Ishikawa (cell line): Measurements from ENCODE around the gene ABI3.

Experiments
- CEBPB ChIP-seq: IDR thresholded peaks from 2 replicates; pipeline ENCODE4 v1.6.1; 2012
- CREB1 ChIP-seq: IDR thresholded peaks from 2 replicates; pipeline ENCODE4 v1.6.1; 2012; ENCODE audit warnings: low read depth
- EGR1 ChIP-seq: IDR thresholded peaks from 2 replicates; pipeline ENCODE4 v1.6.1; 2012
- EP300 ChIP-seq: IDR thresholded peaks from 2 replicates; pipeline ENCODE4 v1.6.1; 2012; ENCODE audit warnings: borderline replicate concordance
- FOXM1 ChIP-seq: IDR thresholded peaks from 2 replicates; pipeline ENCODE4 v1.6.1; 2012; ENCODE audit warnings: low read depth, borderline replicate concordance
- NFIC ChIP-seq: IDR thresholded peaks from 2 replicates; pipeline ENCODE4 v1.6.1; 2012
- RAD21 ChIP-seq: IDR thresholded peaks from 2 replicates; pipeline ENCODE4 v1.6.1; 2012; ENCODE audit warnings: low read depth
- TAF1 ChIP-seq: IDR thresholded peaks from 2 replicates; pipeline ENCODE4 v1.6.1; 2012; ENCODE audit warnings: low read depth, mild to moderate bottlenecking
- TCF12 ChIP-seq: IDR thresholded peaks from 2 replicates; pipeline ENCODE4 v1.6.1; 2012; ENCODE audit warnings: low read depth
- TEAD4 ChIP-seq: IDR thresholded peaks from 2 replicates; pipeline ENCODE4 v1.6.1; 2012
- YY1 ChIP-seq: IDR thresholded peaks from 2 replicates; pipeline ENCODE4 v1.6.1; 2012; ENCODE audit warnings: low read depth
- ZBTB7A ChIP-seq: IDR thresholded peaks from 2 replicates; pipeline ENCODE4 v1.6.1; 2012; ENCODE audit warnings: low read depth
- TF ChIP-seq, protein P1 (sequence below): IDR thresholded peaks from 2 replicates; pipeline ENCODE4 v1.6.1; 2012
- TF ChIP-seq, protein P2 (sequence below): IDR thresholded peaks from 2 replicates; pipeline ENCODE4 v1.6.1; 2012; ENCODE audit warnings: low read depth, mild to moderate bottlenecking
- TF ChIP-seq, protein P3 (sequence below): IDR thresholded peaks from 2 replicates; pipeline ENCODE4 v1.6.1; 2012

ABI3 gene

DNA sequence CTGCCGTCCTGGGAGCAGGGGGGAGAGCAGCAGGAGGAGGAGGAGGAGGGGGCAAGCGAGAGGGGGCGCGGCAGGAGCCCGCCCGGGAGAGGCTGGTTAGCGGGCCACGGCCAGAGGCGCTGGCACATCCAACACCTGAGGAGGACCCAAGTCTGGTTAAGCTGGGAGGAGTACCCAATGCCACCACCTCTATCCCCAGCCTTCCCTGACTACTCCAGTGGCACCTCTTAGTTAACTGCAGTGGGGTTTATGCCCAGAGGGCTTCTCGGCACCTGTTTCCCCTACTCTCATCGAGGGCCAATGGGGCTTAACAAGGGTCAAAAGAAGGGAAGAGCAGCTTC, 14.5 kb downstream of the ABI3 start:
- TF ChIP-seq, protein P1, sequence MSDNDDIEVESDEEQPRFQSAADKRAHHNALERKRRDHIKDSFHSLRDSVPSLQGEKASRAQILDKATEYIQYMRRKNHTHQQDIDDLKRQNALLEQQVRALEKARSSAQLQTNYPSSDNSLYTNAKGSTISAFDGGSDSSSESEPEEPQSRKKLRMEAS = no peak
- TF ChIP-seq, protein P2, sequence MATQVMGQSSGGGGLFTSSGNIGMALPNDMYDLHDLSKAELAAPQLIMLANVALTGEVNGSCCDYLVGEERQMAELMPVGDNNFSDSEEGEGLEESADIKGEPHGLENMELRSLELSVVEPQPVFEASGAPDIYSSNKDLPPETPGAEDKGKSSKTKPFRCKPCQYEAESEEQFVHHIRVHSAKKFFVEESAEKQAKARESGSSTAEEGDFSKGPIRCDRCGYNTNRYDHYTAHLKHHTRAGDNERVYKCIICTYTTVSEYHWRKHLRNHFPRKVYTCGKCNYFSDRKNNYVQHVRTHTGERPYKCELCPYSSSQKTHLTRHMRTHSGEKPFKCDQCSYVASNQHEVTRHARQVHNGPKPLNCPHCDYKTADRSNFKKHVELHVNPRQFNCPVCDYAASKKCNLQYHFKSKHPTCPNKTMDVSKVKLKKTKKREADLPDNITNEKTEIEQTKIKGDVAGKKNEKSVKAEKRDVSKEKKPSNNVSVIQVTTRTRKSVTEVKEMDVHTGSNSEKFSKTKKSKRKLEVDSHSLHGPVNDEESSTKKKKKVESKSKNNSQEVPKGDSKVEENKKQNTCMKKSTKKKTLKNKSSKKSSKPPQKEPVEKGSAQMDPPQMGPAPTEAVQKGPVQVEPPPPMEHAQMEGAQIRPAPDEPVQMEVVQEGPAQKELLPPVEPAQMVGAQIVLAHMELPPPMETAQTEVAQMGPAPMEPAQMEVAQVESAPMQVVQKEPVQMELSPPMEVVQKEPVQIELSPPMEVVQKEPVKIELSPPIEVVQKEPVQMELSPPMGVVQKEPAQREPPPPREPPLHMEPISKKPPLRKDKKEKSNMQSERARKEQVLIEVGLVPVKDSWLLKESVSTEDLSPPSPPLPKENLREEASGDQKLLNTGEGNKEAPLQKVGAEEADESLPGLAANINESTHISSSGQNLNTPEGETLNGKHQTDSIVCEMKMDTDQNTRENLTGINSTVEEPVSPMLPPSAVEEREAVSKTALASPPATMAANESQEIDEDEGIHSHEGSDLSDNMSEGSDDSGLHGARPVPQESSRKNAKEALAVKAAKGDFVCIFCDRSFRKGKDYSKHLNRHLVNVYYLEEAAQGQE = no peak
- TF ChIP-seq FOXM1 (no peak), YY1 (no peak), NFIC (no peak), TEAD4 (no peak), ZBTB7A (no peak), RAD21 (no peak), EGR1 (no peak), TCF12 (no peak), CREB1 (no peak), CEBPB (no peak), EP300 (no peak), TAF1 (no peak)
- TF ChIP-seq, protein P3, sequence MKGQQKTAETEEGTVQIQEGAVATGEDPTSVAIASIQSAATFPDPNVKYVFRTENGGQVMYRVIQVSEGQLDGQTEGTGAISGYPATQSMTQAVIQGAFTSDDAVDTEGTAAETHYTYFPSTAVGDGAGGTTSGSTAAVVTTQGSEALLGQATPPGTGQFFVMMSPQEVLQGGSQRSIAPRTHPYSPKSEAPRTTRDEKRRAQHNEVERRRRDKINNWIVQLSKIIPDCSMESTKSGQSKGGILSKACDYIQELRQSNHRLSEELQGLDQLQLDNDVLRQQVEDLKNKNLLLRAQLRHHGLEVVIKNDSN = no peak

DNA sequence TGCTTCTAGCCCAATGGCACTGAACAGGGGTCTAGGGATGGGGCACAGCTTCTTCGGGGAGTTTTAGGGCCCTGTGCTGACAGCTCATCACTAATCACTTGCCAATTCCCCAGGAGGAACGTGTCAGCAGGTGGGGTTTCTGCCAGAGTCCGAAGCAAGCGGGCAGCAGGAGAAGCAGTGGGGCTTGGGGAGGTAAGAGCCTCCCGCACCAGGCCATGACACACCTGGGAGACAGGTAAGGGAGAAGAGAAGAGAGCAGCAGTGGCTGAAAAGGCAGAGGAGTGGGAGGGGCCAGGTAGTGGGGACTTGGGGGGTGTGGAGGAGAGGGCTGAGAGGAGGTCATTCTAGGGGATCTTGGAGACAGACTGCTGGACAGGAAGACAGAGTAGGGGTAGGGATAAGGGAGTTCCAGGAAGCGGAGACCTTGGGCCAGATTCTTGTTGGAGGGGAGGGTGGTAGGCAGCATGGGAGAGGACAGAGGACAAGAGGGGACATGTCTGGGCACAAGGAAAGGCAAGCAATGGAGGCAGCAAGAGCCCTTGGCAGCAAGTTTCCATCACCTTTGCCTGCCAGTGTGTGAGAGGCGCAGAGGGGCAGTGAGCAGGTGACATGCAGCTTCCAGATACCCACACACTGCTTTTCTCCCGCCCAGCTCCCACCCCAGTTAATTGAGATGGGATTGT, 15.2 kb downstream of the ABI3 start:
- TF ChIP-seq, protein P3 = no peak
- TF ChIP-seq FOXM1 (no peak), TAF1 (no peak), EP300 (no peak), TCF12 (no peak), CREB1 (no peak), EGR1 (no peak), CEBPB (no peak), TEAD4 (no peak)
- TF ChIP-seq, protein P1 = no peak
- TF ChIP-seq, protein P2 = no peak

DNA sequence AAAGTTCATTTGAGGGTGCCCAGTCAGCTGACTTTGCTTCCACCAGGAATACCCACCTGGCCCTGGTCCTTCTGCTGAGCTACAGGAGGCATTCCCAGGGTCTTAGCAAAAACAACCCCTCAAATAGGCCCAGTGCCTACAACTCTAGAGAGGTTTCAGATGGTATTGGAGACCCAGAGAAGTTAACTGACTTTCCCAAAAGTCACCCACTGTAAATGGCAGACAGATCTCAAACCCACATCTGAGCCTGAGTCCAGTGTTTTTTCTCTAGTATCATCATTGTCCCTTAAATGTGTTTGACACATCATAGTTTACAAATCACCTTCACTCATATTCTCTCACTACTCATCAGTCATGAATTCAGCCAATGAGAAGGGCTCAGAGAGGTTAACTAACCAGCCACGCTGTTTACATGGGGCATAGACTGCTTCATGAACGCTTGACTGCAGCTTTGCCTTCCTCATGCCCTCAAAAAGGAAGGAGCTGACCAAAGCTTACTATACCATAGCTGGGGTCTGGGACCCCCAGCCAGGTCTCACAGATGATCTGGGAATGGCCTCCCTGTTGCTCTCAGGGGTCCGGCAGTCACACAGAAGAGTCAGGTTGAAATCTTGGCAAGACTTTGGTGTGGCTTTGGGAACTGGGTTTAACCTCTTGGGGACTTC, 16.4 kb downstream of the ABI3 start:
- TF ChIP-seq, protein P2 = no peak
- TF ChIP-seq NFIC = no peak
- TF ChIP-seq TAF1 = no peak
- TF ChIP-seq, protein P1 = no peak
- no peak for TF ChIP-seq CEBPB

DNA sequence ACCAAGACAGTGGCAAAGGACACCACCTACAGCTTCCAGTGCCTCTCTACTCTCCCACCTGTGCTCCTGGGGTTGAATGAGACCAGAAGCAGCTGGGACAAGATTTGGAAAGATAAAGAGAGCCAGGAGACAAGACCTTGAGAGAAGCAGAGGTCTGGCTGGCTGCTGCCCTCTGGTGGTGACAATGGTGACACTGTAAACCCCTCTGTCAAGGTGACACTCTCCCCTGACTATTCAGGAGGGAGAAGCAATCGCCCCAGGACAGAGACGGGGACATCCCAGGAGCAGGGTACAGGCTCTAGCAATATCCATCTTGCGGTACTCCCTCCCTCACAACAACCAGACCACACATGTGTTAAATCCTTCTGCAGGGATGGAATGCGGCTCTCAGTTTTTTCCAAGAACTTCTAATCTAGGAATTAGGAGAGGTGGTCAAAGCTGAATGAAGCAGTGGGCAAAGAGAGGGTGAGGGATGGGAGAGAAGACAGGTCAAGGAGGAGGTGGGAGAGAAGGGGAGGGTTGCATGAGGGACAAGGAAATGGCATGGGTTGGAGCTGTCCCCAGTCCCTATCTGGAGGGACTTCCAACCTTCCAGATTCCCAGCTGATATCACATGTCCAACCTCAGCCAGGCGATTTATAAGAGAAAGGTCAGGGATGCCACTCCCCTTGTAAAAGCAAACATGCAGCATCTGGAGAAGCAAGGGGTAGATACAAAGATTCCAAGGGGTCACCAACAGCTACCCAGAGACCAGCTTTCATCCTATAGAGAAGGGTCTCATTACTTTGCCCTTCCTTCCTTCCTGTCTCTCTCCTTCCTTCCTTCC, 17.1 kb downstream of the ABI3 start:
- TF ChIP-seq, protein P1 = no peak
- TF ChIP-seq RAD21 (peak; percentile 82), TAF1 (no peak)
